ENCODE results near the gene TMEM117.

TMEM117 gene

DNA sequence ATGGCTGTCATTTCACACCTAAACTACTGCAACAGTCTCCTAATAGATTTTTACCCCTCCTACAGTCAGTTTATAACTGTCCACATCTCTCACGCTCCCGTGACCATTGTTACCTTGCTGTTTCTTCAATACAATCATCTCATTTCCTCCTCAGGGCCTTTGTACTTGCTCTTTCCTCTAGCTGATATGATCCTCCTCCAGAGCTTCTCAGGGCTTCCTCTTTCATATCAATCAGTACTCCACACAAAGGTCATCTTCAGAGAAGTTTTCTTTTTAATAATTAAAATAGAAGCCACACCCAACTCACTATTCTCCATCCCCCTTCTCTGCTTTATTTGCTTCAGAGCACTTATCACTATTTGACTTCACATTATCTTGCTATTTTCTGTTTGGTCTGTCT is 532.0 kb downstream of the TMEM117 start:
- Histone ChIP-seq H3K9me3 (ENCODE audit: low read length) (no peaks in the 10 kb centered on the region), H3K27ac (ENCODE audit: low read depth, low read length, poor library complexity, severe bottlenecking) (no peak overlapping the region), H3K27me3 (ENCODE audit: insufficient read depth, low read length) (no peaks in the 10 kb centered on the region), H3K36me3 (ENCODE audit: insufficient read depth, low read length) (no peaks in the 10 kb centered on the region), H4K20me1 (ENCODE audit: insufficient read depth, low read length) (no peaks in the 10 kb centered on the region), H3K79me2 (ENCODE audit: insufficient read depth, low read length) (no peaks in the 10 kb centered on the region), H3K4me3 (ENCODE audit: low read depth, low read length, poor library complexity, severe bottlenecking) (no peak overlapping the region), H3K9me2 (ENCODE audit: low read depth, low read length) (no peaks in the 10 kb centered on the region), H3K4me2 (ENCODE audit: low read length) (no peak overlapping the region), H2AFZ (ENCODE audit: low read length) (no peak overlapping the region), H3K4me1 (ENCODE audit: insufficient read depth, low read length, severe bottlenecking) (peaks cover 8% of the 10 kb centered on the region), H3F3A (ENCODE audit: insufficient read depth, low read length) (no peaks in the 10 kb centered on the region), H3K9ac (ENCODE audit: low read length) (no peak overlapping the region)
- TF ChIP-seq EZH2 (IDR thresholded peaks at IDR 0.05; ENCODE audit: borderline replicate concordance, low read length) (no peak), CTCF (IDR thresholded peaks at IDR 0.05; ENCODE audit: low read length) (no peak)

DNA sequence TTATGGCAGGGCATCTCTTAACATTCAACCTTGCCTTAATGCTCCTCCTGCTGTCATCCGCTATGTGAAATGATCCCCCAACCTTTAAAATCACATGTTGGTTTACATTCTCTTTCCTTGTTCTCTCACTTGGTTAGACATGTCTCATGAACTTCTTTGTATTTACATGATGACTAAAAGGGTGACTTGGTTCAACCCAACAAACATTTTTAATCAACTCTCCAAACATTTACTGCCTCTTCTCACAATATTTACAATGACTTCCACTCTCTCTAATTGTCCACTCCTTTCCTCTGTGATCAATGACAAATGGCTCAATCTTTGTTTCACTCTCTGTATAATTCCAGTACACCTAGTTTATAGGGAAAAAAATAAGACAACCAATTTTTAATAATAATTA is 534.1 kb downstream of the TMEM117 start:
- Histone ChIP-seq H3K4me2 (ENCODE audit: low read length) (no peak overlapping the region), H3K9me2 (ENCODE audit: low read depth, low read length) (no peaks in the 10 kb centered on the region), H3K36me3 (ENCODE audit: insufficient read depth, low read length) (no peaks in the 10 kb centered on the region), H3K4me1 (ENCODE audit: insufficient read depth, low read length, severe bottlenecking) (peaks cover 9% of the 10 kb centered on the region), H3K9ac (ENCODE audit: low read length) (no peak overlapping the region), H3K27ac (ENCODE audit: low read depth, low read length, poor library complexity, severe bottlenecking) (no peak overlapping the region), H3F3A (ENCODE audit: insufficient read depth, low read length) (no peaks in the 10 kb centered on the region), H3K4me3 (ENCODE audit: low read depth, low read length, poor library complexity, severe bottlenecking) (no peak overlapping the region), H3K9me3 (ENCODE audit: low read length) (no peaks in the 10 kb centered on the region), H3K27me3 (ENCODE audit: insufficient read depth, low read length) (no peaks in the 10 kb centered on the region), H4K20me1 (ENCODE audit: insufficient read depth, low read length) (no peaks in the 10 kb centered on the region), H3K79me2 (ENCODE audit: insufficient read depth, low read length) (no peaks in the 10 kb centered on the region), H2AFZ (ENCODE audit: low read length) (no peak overlapping the region)
- no peak for TF ChIP-seq CTCF (IDR thresholded peaks at IDR 0.05; ENCODE audit: low read length)

- no peaks in the 10 kb centered on the region for H3K79me2 ChIP-seq (ENCODE audit: insufficient read depth, low read length)
- H3K9me2 ChIP-seq (ENCODE audit: low read depth, low read length) = no peaks in the 10 kb centered on the region
- peaks cover 17% of the 10 kb centered on the region for H3K4me1 ChIP-seq (ENCODE audit: insufficient read depth, low read length, severe bottlenecking)
- no peak overlapping the region for H3K27ac ChIP-seq (ENCODE audit: low read depth, low read length, poor library complexity, severe bottlenecking)
- no peaks in the 10 kb centered on the region for H3F3A ChIP-seq (ENCODE audit: insufficient read depth, low read length)
- H3K9ac ChIP-seq (ENCODE audit: low read length) = no peak overlapping the region
- H3K9me3 ChIP-seq (ENCODE audit: low read length) = no peaks in the 10 kb centered on the region
- TF ChIP-seq EZH2 (IDR thresholded peaks at IDR 0.05; ENCODE audit: borderline replicate concordance, low read length) = no peak
- no peak for TF ChIP-seq CTCF (IDR thresholded peaks at IDR 0.05; ENCODE audit: low read length)
- H4K20me1 ChIP-seq (ENCODE audit: insufficient read depth, low read length) = no peaks in the 10 kb centered on the region
- no peaks in the 10 kb centered on the region for H3K27me3 ChIP-seq (ENCODE audit: insufficient read depth, low read length)
- no peak overlapping the region for H3K4me2 ChIP-seq (ENCODE audit: low read length)
- no peak overlapping the region for H3K4me3 ChIP-seq (ENCODE audit: low read depth, low read length, poor library complexity, severe bottlenecking)
- H3K36me3 ChIP-seq (ENCODE audit: insufficient read depth, low read length) = no peaks in the 10 kb centered on the region
- H2AFZ ChIP-seq (ENCODE audit: low read length) = no peak overlapping the region
These were observed 535.1 kb downstream of the TMEM117 start for GRCh38 chr12:44370982-44371381.

All from OCI-LY1 (cell line).